Transverse colon (tissue), 4 donors: ENCODE data around the gene PDZD2.

Experiments used
- CTCF ChIP-seq, 5 experiments: fragments of 200-600 bp in 3 of 5; fragments of 450-650 bp in 2 of 5; sonication (generic) in 3 of 5; IDR thresholded peaks; 1 replicate in 2 of 5; 2 replicates in 3 of 5; pipeline ENCODE4 v1.5.1; 2016 to 2017; ENCODE audit warnings: antibody characterized with exemption in 5 of 5, inconsistent platforms in 3 of 5, mild to moderate bottlenecking in 2 of 5, moderate library complexity in 1 of 5
- POLR2A ChIP-seq: fragments of 450-650 bp; IDR thresholded peaks from one replicate; pipeline ENCODE4 v1.6.1; 2016; ENCODE audit warnings: antibody characterized with exemption, mild to moderate bottlenecking, moderate library complexity
- POLR2AphosphoS5 ChIP-seq, 3 donors: sonication (generic); formaldehyde crosslinking; IDR thresholded peaks; one replicate each; pipeline ENCODE4 v1.6.1; 2016; ENCODE audit warnings: antibody characterized with exemption in 3 of 3

DNA sequence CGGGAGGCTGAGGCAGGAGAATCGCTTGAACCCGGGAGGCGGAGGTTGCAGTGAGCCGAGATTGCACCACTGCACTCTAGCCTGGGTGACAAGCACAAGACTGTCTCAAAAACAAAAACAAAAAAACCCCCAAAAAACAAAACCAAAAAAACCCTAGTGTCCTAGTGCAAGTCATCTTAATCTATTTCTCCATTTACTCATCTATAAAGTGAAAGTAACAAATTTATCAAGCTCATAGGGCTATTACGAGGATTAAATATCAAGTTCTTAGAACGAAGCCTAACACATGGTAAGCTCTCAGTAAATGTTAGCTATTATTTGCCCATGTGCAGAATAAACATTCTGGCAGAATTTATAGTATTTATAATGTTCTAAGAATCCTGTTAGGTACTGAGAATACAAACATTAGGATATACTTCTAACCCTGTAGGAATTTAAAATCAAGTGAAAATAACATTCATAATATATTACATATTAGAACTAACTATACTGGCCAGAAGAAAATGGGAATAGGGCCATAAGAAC, 490.2 kb downstream of the PDZD2 start:
- TF ChIP-seq CTCF (IDR thresholded peaks at IDR 0.05), result no peak
- no peak for TF ChIP-seq POLR2A
- no peak for TF ChIP-seq POLR2AphosphoS5 (IDR thresholded peaks at IDR 0.05)
